Astrocyte (in vitro differentiated cells and primary cell): ENCODE data around the gene HAL.

Experiments
- EZH2 ChIP-seq: IDR thresholded peaks from 2 replicates; pipeline ENCODE4 v1.6.1; 2012; ENCODE audit warnings: mild to moderate bottlenecking, low read length, inconsistent platforms; ENCODE audit not compliant: insufficient read depth
- TF ChIP-seq, protein P1 (sequence below): IDR thresholded peaks from 2 replicates; pipeline ENCODE4 v1.5.1; 2011; ENCODE audit warnings: low read depth, mild to moderate bottlenecking, inconsistent platforms, low read length, moderate library complexity; ENCODE audit not compliant: insufficient read depth

DNA sequence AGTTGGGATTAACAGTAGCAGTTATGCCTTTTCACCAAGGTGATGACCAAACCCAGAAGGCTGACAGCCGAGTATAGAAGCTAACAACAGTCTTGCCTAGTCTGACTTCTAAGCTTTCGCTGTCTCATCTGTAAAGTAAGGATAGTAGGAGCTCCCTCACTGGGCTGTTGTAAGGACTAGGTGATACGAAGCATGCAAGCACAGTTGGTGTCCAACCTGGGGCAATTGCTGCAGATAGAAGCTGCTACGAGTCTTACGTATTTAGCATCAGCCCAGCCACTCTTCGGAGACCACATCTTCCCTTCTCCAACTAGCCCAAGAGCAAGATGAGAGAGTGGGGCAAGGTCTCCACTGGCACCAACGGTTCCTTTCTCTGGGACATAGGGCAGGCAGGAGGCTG lies 6.0 kb downstream of the HAL start:
- TF ChIP-seq, protein P1, sequence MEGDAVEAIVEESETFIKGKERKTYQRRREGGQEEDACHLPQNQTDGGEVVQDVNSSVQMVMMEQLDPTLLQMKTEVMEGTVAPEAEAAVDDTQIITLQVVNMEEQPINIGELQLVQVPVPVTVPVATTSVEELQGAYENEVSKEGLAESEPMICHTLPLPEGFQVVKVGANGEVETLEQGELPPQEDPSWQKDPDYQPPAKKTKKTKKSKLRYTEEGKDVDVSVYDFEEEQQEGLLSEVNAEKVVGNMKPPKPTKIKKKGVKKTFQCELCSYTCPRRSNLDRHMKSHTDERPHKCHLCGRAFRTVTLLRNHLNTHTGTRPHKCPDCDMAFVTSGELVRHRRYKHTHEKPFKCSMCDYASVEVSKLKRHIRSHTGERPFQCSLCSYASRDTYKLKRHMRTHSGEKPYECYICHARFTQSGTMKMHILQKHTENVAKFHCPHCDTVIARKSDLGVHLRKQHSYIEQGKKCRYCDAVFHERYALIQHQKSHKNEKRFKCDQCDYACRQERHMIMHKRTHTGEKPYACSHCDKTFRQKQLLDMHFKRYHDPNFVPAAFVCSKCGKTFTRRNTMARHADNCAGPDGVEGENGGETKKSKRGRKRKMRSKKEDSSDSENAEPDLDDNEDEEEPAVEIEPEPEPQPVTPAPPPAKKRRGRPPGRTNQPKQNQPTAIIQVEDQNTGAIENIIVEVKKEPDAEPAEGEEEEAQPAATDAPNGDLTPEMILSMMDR = no peak
- no peak for TF ChIP-seq EZH2
